ENCODE data around the gene NOC3L. TPM values are rescaled to one million over a fixed set of nuclear protein-coding genes. Genes with fewer than 3 reads are reported as not detected.

Gene NOC3L
- total RNA-seq, 1 donor from 2014 or later: 21.1 TPM

- Mint-ChIP-seq H3K4me1 (ENCODE audit: unreplicated experiment) (peaks cover 11% of the 10 kb centered on the region), H3K27me3 (no peaks in the 10 kb centered on the region), H3K27ac (no peak overlapping the region), H3K36me3 (no peaks in the 10 kb centered on the region), H3K4me3 (no peak overlapping the region), H3K9me3 (no peaks in the 10 kb centered on the region)
- DNase-seq (ENCODE audit: extremely low spot score, unreplicated experiment): no peak
- no peak for TF ChIP-seq CTCF (conservative IDR thresholded peaks at IDR 0.05)
These were observed 68.6 kb downstream of the NOC3L start for GRCh38 chr10:94294168-94294567.

GRCh38 chr10:94293354-94293753 is 69.4 kb downstream of the NOC3L start:
- no peaks in the 10 kb centered on the region for H3K27me3 Mint-ChIP-seq
- no peak for DNase-seq (ENCODE audit: extremely low spot score, unreplicated experiment)
- H3K36me3 Mint-ChIP-seq: no peaks in the 10 kb centered on the region
- no peaks in the 10 kb centered on the region for H3K9me3 Mint-ChIP-seq
- peaks cover 11% of the 10 kb centered on the region for H3K4me1 Mint-ChIP-seq (ENCODE audit: unreplicated experiment)
- no peak overlapping the region for H3K27ac Mint-ChIP-seq
- no peak overlapping the region for H3K4me3 Mint-ChIP-seq
- TF ChIP-seq CTCF (conservative IDR thresholded peaks at IDR 0.05): no peak

GRCh38 chr10:94292434-94293090 is 70.2 kb downstream of the NOC3L start:
- DNase-seq (ENCODE audit: extremely low spot score, unreplicated experiment): no peak
- Mint-ChIP-seq H3K4me1 (ENCODE audit: unreplicated experiment) (peaks cover 11% of the 10 kb centered on the region), H3K4me3 (no peak overlapping the region), H3K27me3 (no peaks in the 10 kb centered on the region), H3K27ac (no peak overlapping the region), H3K36me3 (no peaks in the 10 kb centered on the region), H3K9me3 (no peaks in the 10 kb centered on the region)
- no peak for TF ChIP-seq CTCF (conservative IDR thresholded peaks at IDR 0.05)

- DNase-seq (ENCODE audit: extremely low spot score, unreplicated experiment): no peak
- Mint-ChIP-seq H3K27ac (no peak overlapping the region), H3K27me3 (no peaks in the 10 kb centered on the region), H3K4me1 (ENCODE audit: unreplicated experiment) (peaks cover 10% of the 10 kb centered on the region), H3K36me3 (no peaks in the 10 kb centered on the region), H3K4me3 (no peak overlapping the region), H3K9me3 (no peaks in the 10 kb centered on the region)
- TF ChIP-seq CTCF (conservative IDR thresholded peaks at IDR 0.05): no peak
These were observed 74.2 kb downstream of the NOC3L start for GRCh38 chr10:94288361-94289101.

GRCh38 chr10:94287336-94287735 is 75.4 kb downstream of the NOC3L start:
- Mint-ChIP-seq H3K4me3 (no peak overlapping the region), H3K36me3 (no peaks in the 10 kb centered on the region), H3K9me3 (no peaks in the 10 kb centered on the region), H3K27ac (no peak overlapping the region), H3K27me3 (no peaks in the 10 kb centered on the region), H3K4me1 (ENCODE audit: unreplicated experiment) (no peaks in the 10 kb centered on the region)
- DNase-seq (ENCODE audit: extremely low spot score, unreplicated experiment): no peak
- no peak for TF ChIP-seq CTCF (conservative IDR thresholded peaks at IDR 0.05)
